SK-N-MC (cell line): ENCODE data around the gene AOPEP.

Experiments used
- EZH2 ChIP-seq: fragments of 200-600 bp; sonication (generic); IDR thresholded peaks from one replicate; pipeline ENCODE4 v1.6.1; 2017; ENCODE audit warnings: antibody characterized with exemption
- POLR2AphosphoS5 ChIP-seq: IDR thresholded peaks from 2 replicates; pipeline ENCODE4 v1.6.1; 2012; ENCODE audit warnings: mild to moderate bottlenecking, low read depth, low read length, borderline replicate concordance

DNA sequence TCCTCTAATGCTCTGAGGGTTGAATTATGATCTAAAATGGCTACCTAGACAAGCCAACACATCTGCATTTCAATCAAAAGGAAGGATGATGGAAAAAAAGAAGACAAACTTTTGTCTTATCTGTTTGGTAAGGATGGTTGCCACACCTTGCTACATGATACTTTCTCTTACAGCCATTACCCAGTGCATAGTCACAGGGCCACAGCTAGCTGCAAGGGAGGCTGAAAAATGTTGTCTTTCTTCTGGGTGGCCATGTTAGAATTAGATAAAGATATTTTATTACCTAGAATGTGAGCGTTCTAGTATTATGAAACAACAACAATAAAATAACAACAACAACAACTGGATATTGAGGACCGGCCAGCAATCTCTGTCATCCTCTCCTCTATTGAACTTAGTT is 4.7 kb upstream of the AOPEP start:
- TF ChIP-seq EZH2 (no peak), POLR2AphosphoS5 (no peak)
